ENCODE results near the gene VPS26C.

The VPS26C gene

DNA sequence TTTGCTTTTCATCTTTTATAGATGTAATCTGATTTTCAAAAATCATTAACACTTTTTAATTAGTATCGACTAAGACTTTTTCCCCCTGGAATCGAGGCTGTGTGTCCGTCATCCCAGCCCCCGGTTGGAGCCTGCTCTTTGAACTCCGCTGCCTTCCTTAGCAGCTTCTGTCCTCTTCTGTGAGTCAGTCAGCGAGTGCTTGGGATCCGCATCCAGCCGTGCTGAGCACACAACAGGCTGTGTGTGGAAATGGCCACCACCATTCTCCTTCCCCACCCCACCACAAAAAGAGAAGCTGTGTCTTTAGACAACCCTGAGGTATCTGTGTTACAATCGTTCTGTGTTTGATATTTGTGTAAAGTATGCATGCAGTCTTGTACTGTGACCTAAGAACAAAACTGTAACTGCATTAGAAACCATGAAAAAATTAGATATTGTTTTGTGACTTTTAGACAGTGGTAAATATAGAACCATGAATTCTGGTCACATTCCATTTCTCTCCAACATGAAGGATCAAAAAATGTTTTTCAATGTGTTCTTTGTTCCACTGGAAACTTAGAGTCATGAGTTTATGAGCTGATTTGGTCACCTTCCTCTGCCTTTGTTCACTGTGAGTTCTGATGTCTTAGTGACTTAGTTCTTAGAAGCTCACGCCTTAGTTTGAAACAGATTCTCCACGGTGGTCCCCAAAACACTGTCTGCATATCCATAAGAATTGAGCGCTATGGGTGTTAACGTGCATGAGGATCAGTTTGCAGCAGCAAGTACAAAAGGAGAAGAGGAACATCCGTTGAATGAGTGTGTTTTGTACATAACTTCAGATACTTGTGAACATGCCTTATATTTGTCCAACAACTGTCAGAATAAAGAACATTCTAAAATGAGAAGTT lies 64.7 kb downstream of the VPS26C start:
- Histone ChIP-seq H3K4me2 (ENCODE audit: low read length) (no peak overlapping the region), H3K4me1 (ENCODE audit: control insufficient read depth, low read length) (peaks cover under 1% of the 10 kb centered on the region; the same call in 1 of the 2 replicates), H3K27me3 (ENCODE audit: control insufficient read depth, low read length) (no peaks in the 10 kb centered on the region), H3K9me3 (ENCODE audit: control insufficient read depth, insufficient read depth, low read length) (no peaks in the 10 kb centered on the region), H3K36me3 (ENCODE audit: control insufficient read depth, low read length) (peaks cover 35% of the 10 kb centered on the region), H3K27ac (ENCODE audit: low read depth, low read length) (no peak overlapping the region), H3F3A (ENCODE audit: control insufficient read depth, insufficient read depth) (no peaks in the 10 kb centered on the region), H3K4me3 (ENCODE audit: low read length) (no peak overlapping the region), H4K20me1 (ENCODE audit: control insufficient read depth, insufficient read depth, low read depth, low read length) (no peaks in the 10 kb centered on the region), H3K9me2 (replicated peaks; ENCODE audit: control insufficient read depth, low read length) (no peaks in the 10 kb centered on the region), H3K79me2 (ENCODE audit: control insufficient read depth, low read length) (no peaks in the 10 kb centered on the region)
- TF ChIP-seq EZH2phosphoT487 (IDR thresholded peaks at IDR 0.05; ENCODE audit: borderline replicate concordance, low read length): no peak
- TF ChIP-seq, protein P1, sequence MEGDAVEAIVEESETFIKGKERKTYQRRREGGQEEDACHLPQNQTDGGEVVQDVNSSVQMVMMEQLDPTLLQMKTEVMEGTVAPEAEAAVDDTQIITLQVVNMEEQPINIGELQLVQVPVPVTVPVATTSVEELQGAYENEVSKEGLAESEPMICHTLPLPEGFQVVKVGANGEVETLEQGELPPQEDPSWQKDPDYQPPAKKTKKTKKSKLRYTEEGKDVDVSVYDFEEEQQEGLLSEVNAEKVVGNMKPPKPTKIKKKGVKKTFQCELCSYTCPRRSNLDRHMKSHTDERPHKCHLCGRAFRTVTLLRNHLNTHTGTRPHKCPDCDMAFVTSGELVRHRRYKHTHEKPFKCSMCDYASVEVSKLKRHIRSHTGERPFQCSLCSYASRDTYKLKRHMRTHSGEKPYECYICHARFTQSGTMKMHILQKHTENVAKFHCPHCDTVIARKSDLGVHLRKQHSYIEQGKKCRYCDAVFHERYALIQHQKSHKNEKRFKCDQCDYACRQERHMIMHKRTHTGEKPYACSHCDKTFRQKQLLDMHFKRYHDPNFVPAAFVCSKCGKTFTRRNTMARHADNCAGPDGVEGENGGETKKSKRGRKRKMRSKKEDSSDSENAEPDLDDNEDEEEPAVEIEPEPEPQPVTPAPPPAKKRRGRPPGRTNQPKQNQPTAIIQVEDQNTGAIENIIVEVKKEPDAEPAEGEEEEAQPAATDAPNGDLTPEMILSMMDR (IDR thresholded peaks at IDR 0.05; ENCODE audit: low read depth, low read length, poor library complexity, severe bottlenecking): no peak

- Histone ChIP-seq H3K4me3 (ENCODE audit: low read length) (no peak overlapping the region), H3K36me3 (ENCODE audit: control insufficient read depth, low read length) (peaks cover 42% of the 10 kb centered on the region), H3K4me2 (ENCODE audit: low read length) (no peak overlapping the region), H3K4me1 (ENCODE audit: control insufficient read depth, low read length) (no peaks in the 10 kb centered on the region), H3K9me3 (ENCODE audit: control insufficient read depth, insufficient read depth, low read length) (no peaks in the 10 kb centered on the region), H3F3A (ENCODE audit: control insufficient read depth, insufficient read depth) (no peaks in the 10 kb centered on the region), H3K9me2 (replicated peaks; ENCODE audit: control insufficient read depth, low read length) (no peaks in the 10 kb centered on the region), H3K79me2 (ENCODE audit: control insufficient read depth, low read length) (no peaks in the 10 kb centered on the region), H3K27ac (ENCODE audit: low read depth, low read length) (no peak overlapping the region), H3K27me3 (ENCODE audit: control insufficient read depth, low read length) (no peaks in the 10 kb centered on the region), H4K20me1 (ENCODE audit: control insufficient read depth, insufficient read depth, low read depth, low read length) (no peaks in the 10 kb centered on the region)
- TF ChIP-seq, protein P1 (IDR thresholded peaks at IDR 0.05; ENCODE audit: low read depth, low read length, poor library complexity, severe bottlenecking): no peak
- TF ChIP-seq EZH2phosphoT487 (IDR thresholded peaks at IDR 0.05; ENCODE audit: borderline replicate concordance, low read length): no peak
Measured at GRCh38 chr21:37200641-37201480, 66.3 kb downstream of the VPS26C start.

- peaks cover 54% of the 10 kb centered on the region for H3K36me3 ChIP-seq (ENCODE audit: control insufficient read depth, low read length)
- H3K4me3 ChIP-seq (ENCODE audit: low read length): no peak overlapping the region
- no peaks in the 10 kb centered on the region for H3K4me1 ChIP-seq (ENCODE audit: control insufficient read depth, low read length)
- H3K9me3 ChIP-seq (ENCODE audit: control insufficient read depth, insufficient read depth, low read length): no peaks in the 10 kb centered on the region
- no peaks in the 10 kb centered on the region for H3K27me3 ChIP-seq (ENCODE audit: control insufficient read depth, low read length)
- no peak overlapping the region for H3K27ac ChIP-seq (ENCODE audit: low read depth, low read length)
- no peak overlapping the region for H3K4me2 ChIP-seq (ENCODE audit: low read length)
- TF ChIP-seq EZH2phosphoT487 (IDR thresholded peaks at IDR 0.05; ENCODE audit: borderline replicate concordance, low read length): no peak
- TF ChIP-seq, protein P1 (IDR thresholded peaks at IDR 0.05; ENCODE audit: low read depth, low read length, poor library complexity, severe bottlenecking): no peak
- H3K79me2 ChIP-seq (ENCODE audit: control insufficient read depth, low read length): no peaks in the 10 kb centered on the region
- no peaks in the 10 kb centered on the region for H3K9me2 ChIP-seq (replicated peaks; ENCODE audit: control insufficient read depth, low read length)
- no peaks in the 10 kb centered on the region for H3F3A ChIP-seq (ENCODE audit: control insufficient read depth, insufficient read depth)
- no peaks in the 10 kb centered on the region for H4K20me1 ChIP-seq (ENCODE audit: control insufficient read depth, insufficient read depth, low read depth, low read length)
Measured at GRCh38 chr21:37199057-37199924, 67.8 kb downstream of the VPS26C start.
